ENCODE measurements around the gene METTL23. TPM values are rescaled to one million over a fixed set of nuclear protein-coding genes. Genes with fewer than 3 reads are reported as not detected.

The METTL23 gene
- total RNA-seq, 2 experiments from 2014 or later: 30.7 to 30.9 TPM

DNA sequence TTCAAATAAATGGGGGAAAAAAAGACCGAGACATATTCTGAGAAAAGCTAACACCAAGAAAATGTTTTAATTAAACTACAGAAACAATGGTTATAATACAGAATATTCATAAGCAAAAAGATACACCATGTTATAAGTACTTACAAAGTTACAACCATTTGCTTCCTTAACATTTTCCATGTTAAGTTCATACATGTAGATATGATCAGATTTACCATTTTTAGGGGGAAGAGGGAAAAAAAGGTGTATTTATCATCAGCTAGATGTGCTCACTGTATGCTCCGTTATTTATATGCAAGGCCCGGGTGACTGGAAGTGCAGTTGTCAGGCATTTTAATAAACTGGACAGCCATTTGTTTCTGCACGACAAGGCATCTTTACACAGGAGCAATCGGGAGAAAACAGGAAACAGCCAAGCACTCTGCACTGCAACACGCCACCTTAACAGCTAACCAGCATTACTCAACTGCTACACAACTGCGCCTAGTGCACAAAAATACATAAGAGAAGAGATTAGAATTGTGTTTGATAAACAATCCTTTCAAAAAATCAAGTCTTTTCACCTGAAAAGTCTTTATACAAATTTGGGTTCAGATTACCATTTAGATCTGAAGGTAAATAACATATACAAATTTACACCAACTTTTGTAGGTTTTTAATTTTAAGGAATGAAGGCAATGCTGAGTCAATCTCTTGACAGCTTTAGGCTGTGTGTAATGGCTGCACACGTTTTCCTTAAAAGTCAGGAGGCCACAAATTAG lies 7.6 kb downstream of the METTL23 start:
- no peaks in the 10 kb centered on the region for H3K9me3 Mint-ChIP-seq
- no peak for DNase-seq
- TF ChIP-seq CTCF (IDR thresholded peaks at IDR 0.05): no peak
- ChIA-PET POLR2A (interaction anchor here (1.1 to 8.8 kb wide), 9 partner anchors 9 to 720 kb away, joined by 3 to 184 read pairs (median 5); partner anchors contain the start of genes JMJD6, METTL23 and MXRA7), CTCF (interaction anchor here (5.9 kb wide), 1 partner anchor 20 kb away, joined by 31 read pairs; no protein-coding TSS in a partner anchor)
- H3K4me1 Mint-ChIP-seq (ENCODE audit: low read depth): peaks cover 44% of the 10 kb centered on the region
- H3K4me3 Mint-ChIP-seq: peak overlapping the region; percentile 86
- H3K36me3 Mint-ChIP-seq (ENCODE audit: low read depth): peaks cover 69% of the 10 kb centered on the region
- H3K27me3 Mint-ChIP-seq: no peaks in the 10 kb centered on the region
- peak overlapping the region; percentile 92 for H3K27ac Mint-ChIP-seq
- no peak for ATAC-seq
- intact Hi-C loops (cut with micrococcal nuclease): no loop called here

GRCh38 chr17:76735006-76735405 lies 8.4 kb downstream of the METTL23 start:
- ChIA-PET POLR2A (interaction anchor here (0.6 to 8.8 kb wide), 13 partner anchors 9 to 877 kb away, joined by 3 to 184 read pairs (median 4); partner anchors contain the start of genes JMJD6, METTL23 and MXRA7), CTCF (interaction anchor here (1.0 to 5.9 kb wide), 2 partner anchors 8 to 21 kb away, joined by 4 to 31 read pairs; no protein-coding TSS in a partner anchor)
- Mint-ChIP-seq H3K4me3 (peak overlapping the region; percentile 86), H3K36me3 (ENCODE audit: low read depth) (peaks cover 63% of the 10 kb centered on the region), H3K4me1 (ENCODE audit: low read depth) (peaks cover 43% of the 10 kb centered on the region), H3K9me3 (no peaks in the 10 kb centered on the region), H3K27ac (peak overlapping the region; percentile 92), H3K27me3 (no peaks in the 10 kb centered on the region)
- ATAC-seq: no peak
- no peak for TF ChIP-seq CTCF (IDR thresholded peaks at IDR 0.05)
- no peak for DNase-seq
- intact Hi-C loops (cut with micrococcal nuclease): no loop called here

DNA sequence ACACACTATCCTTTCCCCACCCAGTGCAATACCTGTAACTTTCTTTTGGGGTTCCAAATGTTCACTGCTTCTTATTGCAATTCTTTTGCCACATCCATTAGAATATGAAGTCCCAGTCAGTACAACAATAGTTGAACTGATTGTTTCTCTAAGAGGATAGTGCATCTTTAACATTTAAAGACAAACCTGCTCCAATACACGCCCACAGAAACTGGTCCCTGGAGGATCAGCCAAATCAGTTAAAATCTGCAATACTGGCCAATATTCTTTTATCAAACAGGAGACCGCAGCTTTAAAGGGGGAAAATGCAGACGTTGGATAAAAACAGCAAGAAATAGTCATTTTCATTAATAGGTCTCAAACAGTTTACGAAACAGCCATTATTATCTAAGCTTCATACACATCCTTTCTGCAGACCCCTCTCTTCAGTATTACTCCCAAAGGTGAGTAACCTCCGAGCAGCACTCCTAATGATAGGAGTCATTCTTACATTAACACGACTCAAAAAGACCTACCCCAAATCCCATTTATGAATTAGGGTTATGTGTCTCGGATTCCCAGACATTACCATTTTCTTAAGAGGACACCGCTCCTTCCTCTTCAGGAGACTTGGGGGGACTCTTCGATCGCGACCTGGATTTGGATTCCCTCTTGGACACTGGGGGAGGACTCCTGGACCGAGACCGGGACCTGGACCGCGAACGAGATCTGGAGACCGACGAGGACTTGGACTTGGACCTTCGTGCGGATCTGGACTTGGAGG lies 9.1 kb downstream of the METTL23 start:
- H3K27me3 Mint-ChIP-seq: no peaks in the 10 kb centered on the region
- ATAC-seq: no peak
- H3K9me3 Mint-ChIP-seq: no peaks in the 10 kb centered on the region
- CTCF ChIA-PET: interaction anchor here (1.0 to 5.9 kb wide), 2 partner anchors 8 to 22 kb away, joined by 4 to 31 read pairs; no protein-coding TSS in a partner anchor
- intact Hi-C loops (cut with micrococcal nuclease): no loop called here
- H3K4me3 Mint-ChIP-seq: peak overlapping the region; percentile 86
- peak; percentile 4 for TF ChIP-seq CTCF (IDR thresholded peaks at IDR 0.05)
- peaks cover 43% of the 10 kb centered on the region for H3K4me1 Mint-ChIP-seq (ENCODE audit: low read depth)
- DNase-seq: no peak
- POLR2A ChIA-PET: interaction anchor here (0.6 to 8.8 kb wide), 15 partner anchors 8 to 876 kb away, joined by 3 to 184 read pairs (median 6); partner anchors contain the start of genes JMJD6, METTL23 and MXRA7
- H3K27ac Mint-ChIP-seq: peak overlapping the region; percentile 92
- H3K36me3 Mint-ChIP-seq (ENCODE audit: low read depth): peaks cover 57% of the 10 kb centered on the region

DNA sequence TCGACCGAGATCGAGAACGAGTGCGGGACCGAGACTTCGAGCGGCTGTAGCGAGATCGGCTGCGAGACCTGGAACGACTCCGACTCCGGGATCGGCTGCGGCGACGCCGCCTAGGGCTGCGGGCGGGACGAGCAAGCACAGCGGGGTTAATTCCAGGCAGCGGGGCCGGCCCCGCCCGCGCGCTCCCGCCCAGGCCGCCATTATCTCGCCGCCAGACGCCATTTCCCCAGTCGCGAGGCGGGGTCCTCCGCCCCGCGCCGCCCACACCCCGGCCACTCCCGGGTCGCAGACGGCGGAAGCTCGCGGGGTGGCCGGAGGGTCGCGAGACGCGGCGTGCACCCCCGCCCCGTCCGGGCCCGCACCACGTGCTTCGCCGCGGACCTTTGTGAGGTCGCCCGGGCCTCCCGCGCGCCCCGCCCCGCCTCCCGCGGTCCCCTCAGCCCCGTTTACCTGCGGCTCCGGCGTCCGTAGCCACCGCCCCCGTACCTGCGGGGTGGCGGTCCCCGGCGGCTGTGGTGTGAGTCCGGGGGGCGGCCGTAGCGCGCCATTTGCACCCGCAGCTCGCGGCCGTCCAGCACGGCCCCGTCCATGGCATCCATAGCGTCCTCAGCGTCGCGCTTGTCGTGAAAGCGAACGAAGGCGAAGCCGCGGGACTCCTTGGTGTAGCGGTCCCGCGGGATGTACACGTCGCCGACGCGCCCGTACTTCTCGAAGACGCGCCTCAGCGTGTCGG lies 9.9 kb downstream of the METTL23 start:
- H3K9me3 Mint-ChIP-seq: no peaks in the 10 kb centered on the region
- peak; percentile 7 for ATAC-seq

More for the DNA sequence above, 9.9 kb downstream of the METTL23 start:
- peak overlapping the region; percentile 99 for H3K27ac Mint-ChIP-seq
- peak; percentile 71 for DNase-seq
- ChIA-PET POLR2A (interaction anchor here (0.8 to 8.8 kb wide), 10 partner anchors 11 to 212 kb away, joined by 3 to 184 read pairs (median 10); partner anchors contain the start of genes JMJD6, METTL23 and MXRA7), CTCF (interaction anchor here (5.9 kb wide), 1 partner anchor 23 kb away, joined by 31 read pairs; no protein-coding TSS in a partner anchor)
- H3K4me1 Mint-ChIP-seq (ENCODE audit: low read depth): peaks cover 39% of the 10 kb centered on the region
- peak; percentile 5 for TF ChIP-seq CTCF (IDR thresholded peaks at IDR 0.05)
- no peaks in the 10 kb centered on the region for H3K27me3 Mint-ChIP-seq
- intact Hi-C loops (cut with micrococcal nuclease): no loop called here
- peaks cover 52% of the 10 kb centered on the region for H3K36me3 Mint-ChIP-seq (ENCODE audit: low read depth)
- H3K4me3 Mint-ChIP-seq: peak overlapping the region; percentile 86
